H4 (cell line): Measurements from ENCODE around the gene PGAP6. TPM values are rescaled to one million over a fixed set of nuclear protein-coding genes. Genes with fewer than 3 reads are reported as not detected.
A peak's percentile ranks its signal among the peaks of the same experiment; 100 is the strongest.
"Not testable (repeated sequence)": the region's sequence is repeated elsewhere in the genome, so short reads cannot be mapped to it uniquely, and the experiment has no call there.

Experiments used
- DNase-seq: peaks from one replicate; pipeline ENCODE4 v3.0.0-alpha.2; 2015; ENCODE audit warnings: low spot score
- total RNA-seq: library from RNA; depleted of rRNA; stranded (reverse); fragments of >200 nt; shearing (Covaris generic); gene quantifications from 2 replicates; pipeline ENCODE4 v1.2.3, GENCODE V29; 2014; rRNA removed

PGAP6 gene
- total RNA-seq: 13.7 and 15.9 TPM in 2 replicates

GRCh38 chr16:381789-382717 is at the start of gene PGAP6:
TSS of gene PGAP6 (minus strand) at chr16:381978. CDS start at chr16:381821, 157 bp downstream.
- DNase-seq: no peak

GRCh38 chr16:430904-431303 is 49.1 kb upstream of the PGAP6 start:
- DNase-seq: no peak

- no peak for DNase-seq
Measured at GRCh38 chr16:427250-427649, 45.5 kb upstream of the PGAP6 start.

- no peak for DNase-seq
Measured at GRCh38 chr16:426906-427249, 45.1 kb upstream of the PGAP6 start.

- DNase-seq: no peak
Measured at GRCh38 chr16:426115-426905, 44.5 kb upstream of the PGAP6 start.

GRCh38 chr16:425740-426114 is 43.9 kb upstream of the PGAP6 start:
- DNase-seq: no peak

GRCh38 chr16:425082-425718 is 43.4 kb upstream of the PGAP6 start, which contains the start of gene RAB11FIP3:
TSS of gene RAB11FIP3 (plus strand) at chr16:425649. CDS start at chr16:426007, 358 bp downstream.
- DNase-seq: peak; percentile 39

- DNase-seq: no peak
Measured at GRCh38 chr16:424623-425081, 42.9 kb upstream of the PGAP6 start.

- DNase-seq: peak; percentile 92
Measured at GRCh38 chr16:424033-424622, 42.4 kb upstream of the PGAP6 start.

- DNase-seq: not testable (repeated sequence)
Measured at GRCh38 chr16:422179-422578, 40.4 kb upstream of the PGAP6 start.

GRCh38 chr16:415170-415498 is 33.4 kb upstream of the PGAP6 start:
- not testable (repeated sequence) for DNase-seq

GRCh38 chr16:414395-415169 is 32.8 kb upstream of the PGAP6 start:
- DNase-seq: no peak

GRCh38 chr16:411576-412265 is 29.9 kb upstream of the PGAP6 start:
- DNase-seq: no peak

GRCh38 chr16:410516-411178 is 28.9 kb upstream of the PGAP6 start:
- DNase-seq: no peak

- DNase-seq: no peak
Measured at GRCh38 chr16:407253-407652, 25.5 kb upstream of the PGAP6 start.

- no peak for DNase-seq
Measured at GRCh38 chr16:405548-406506, 24.0 kb upstream of the PGAP6 start.

GRCh38 chr16:404971-405486 is 23.3 kb upstream of the PGAP6 start:
- no peak for DNase-seq
